HG03520 (cell line): ENCODE measurements around the gene ELOA.
"Not testable (repeated sequence)": the region's sequence is repeated elsewhere in the genome, so short reads cannot be mapped to it uniquely, and the experiment has no call there.

Source experiments
- ATAC-seq: cut with Tn5 transposase; IDR thresholded peaks from one replicate; pipeline ENCODE4 v1.9.1; 2021; ENCODE audit warnings: mild to moderate bottlenecking, moderate library complexity; ENCODE audit not compliant: unreplicated experiment

Gene ELOA

GRCh38 chr1:23799255-23799569, 55.9 kb downstream of the ELOA start:
- ATAC-seq = no peak

GRCh38 chr1:23799570-23800399, 56.5 kb downstream of the ELOA start:
- no peak for ATAC-seq

- peak; percentile 63 for ATAC-seq
Observed at GRCh38 chr1:23800400-23801337, 57.4 kb downstream of the ELOA start, which contains the start of gene GALE. GALE (minus strand) TSS chr1:23800754; CDS start chr1:23799007, 1,747 bp downstream.

- ATAC-seq = no peak
Observed at GRCh38 chr1:23801338-23801748, 58.1 kb downstream of the ELOA start.

- ATAC-seq = no peak
Observed at GRCh38 chr1:23801876-23802275, 58.6 kb downstream of the ELOA start.

- ATAC-seq = not testable (repeated sequence)
Observed at GRCh38 chr1:23802809-23803342, 59.6 kb downstream of the ELOA start.

- ATAC-seq = no peak
Observed at GRCh38 chr1:23803674-23804073, 60.4 kb downstream of the ELOA start.

GRCh38 chr1:23804183-23804835, 61.0 kb downstream of the ELOA start:
- no peak for ATAC-seq

GRCh38 chr1:23805025-23805424, 61.8 kb downstream of the ELOA start:
- ATAC-seq = no peak

- ATAC-seq = no peak
Observed at GRCh38 chr1:23806280-23806679, 63.0 kb downstream of the ELOA start.

- ATAC-seq = no peak
Observed at GRCh38 chr1:23807453-23807852, 64.2 kb downstream of the ELOA start.

- peak; percentile 58 for ATAC-seq
Observed at GRCh38 chr1:23809751-23810171, 66.5 kb downstream of the ELOA start.

- no peak for ATAC-seq
Observed at GRCh38 chr1:23810818-23811540, 67.7 kb downstream of the ELOA start.
